Panc1 (cell line): Measurements from ENCODE around the gene IL24. TPM values are rescaled to one million over a fixed set of nuclear protein-coding genes. Genes with fewer than 3 reads are reported as not detected.

ENCODE experiments used
- ATAC-seq: fragments of 200-7000 bp; cut with Tn5 transposase; 2 replicates; pipeline ENCODE4 v1.9.1; 2020; ENCODE audit warnings: mild to moderate bottlenecking, moderate library complexity
- BruUV-seq: library from RNA; stranded (reverse); fragments of 400-500 nt; replicated peaks from 2 replicates; lab custom pipeline; 2021; lab: Mats Ljungman, UMichigan
- CTCF ChIA-PET: fragments of 300-600 bp; sonication (Branson Sonifier 250); formaldehyde crosslinking; loops from one replicate; lab custom pipeline; 2022; ENCODE audit warnings: antibody characterized with exemption; lab: Charles Lee
- POLR2A ChIA-PET: fragments of 300-600 bp; sonication (Branson Sonifier 250); formaldehyde crosslinking; loops from one replicate; lab custom pipeline; 2022; ENCODE audit warnings: antibody characterized with exemption; lab: Charles Lee
- DNase-seq: peaks from one replicate; pipeline ENCODE4 v3.0.0-alpha.2; 2010; ENCODE audit warnings: low read depth, low spot score
- H3K27ac ChIP-seq: 2 replicates; pipeline ENCODE4 v1.5.1; 2011; ENCODE audit warnings: mild to moderate bottlenecking, low read length, inconsistent platforms
- H3K27me3 ChIP-seq: fragments of 200-500 bp; sonication (Bioruptor generic); 2 replicates; pipeline ENCODE4 v1.6.0; 2014; ENCODE audit warnings: low read length, inconsistent platforms; ENCODE audit not compliant: control insufficient read depth, insufficient read depth
- H3K36me3 ChIP-seq: fragments of 200-500 bp; sonication (Bioruptor generic); 2 replicates; pipeline ENCODE4 v1.5.1; 2014; ENCODE audit warnings: inconsistent platforms, mild to moderate bottlenecking, low read length, moderate library complexity; ENCODE audit not compliant: control insufficient read depth, insufficient read depth
- H3K4me1 ChIP-seq: 2 replicates; pipeline ENCODE4 v1.5.1; 2011; ENCODE audit warnings: inconsistent platforms, mild to moderate bottlenecking, low read length, moderate library complexity; ENCODE audit not compliant: control insufficient read depth, insufficient read depth
- H3K4me3 ChIP-seq, 2 experiments: 2 replicates each; pipeline ENCODE4 v1.5.1; 2011 to 2012; ENCODE audit warnings: low read depth in 2 of 2, low read length in 2 of 2, mild to moderate bottlenecking in 2 of 2, inconsistent platforms in 1 of 2, moderate library complexity in 1 of 2
- H3K9me3 ChIP-seq: fragments of 200-500 bp; sonication (Bioruptor generic); 2 replicates; pipeline ENCODE4 v1.5.1; 2014; ENCODE audit warnings: low read depth, mild to moderate bottlenecking, inconsistent platforms, low read length, moderate library complexity; ENCODE audit not compliant: control insufficient read depth, insufficient read depth
- SIN3A ChIP-seq: IDR thresholded peaks from 2 replicates; pipeline ENCODE4 v1.6.1; 2012; ENCODE audit warnings: low read depth, mild to moderate bottlenecking, low read length, moderate library complexity, borderline replicate concordance; ENCODE audit not compliant: insufficient read depth
- TCF7L2 ChIP-seq: IDR thresholded peaks from 2 replicates; pipeline ENCODE4 v1.6.1; 2011; ENCODE audit warnings: mild to moderate bottlenecking, low read depth, low read length, inconsistent platforms
- in situ Hi-C: cut with HindIII; loops from 2 replicates; pipeline ENCODE4 v1.10.0; 2016; ENCODE audit warnings: low sequenced_read_pairs, low pct_unique_long_range_greater_than_20kb
- intact Hi-C: fragments of 100-400 bp; cut with micrococcal nuclease; formaldehyde crosslinking; loops from one replicate; pipeline ENCODE4 v1.10.0; 2022; ENCODE audit not compliant: unreplicated experiment
- total RNA-seq: library from RNA; stranded (reverse); gene quantifications from one replicate; pipeline ENCODE4 v1.2.1, GENCODE V29; 2021; ENCODE audit not compliant: unreplicated experiment
- TF ChIP-seq, protein P1 (sequence below): fragments of 450-650 bp; IDR thresholded peaks from 2 replicates; pipeline ENCODE4 v1.5.1; 2017; ENCODE audit warnings: mild to moderate bottlenecking
- TF ChIP-seq, protein P2 (sequence below), 2 experiments: IDR thresholded peaks; 2 replicates each; pipeline ENCODE4 v1.6.1; 2011 to 2012; ENCODE audit warnings: low read depth in 2 of 2, control low read depth in 1 of 2, low read length in 1 of 2, mild to moderate bottlenecking in 1 of 2, moderate library complexity in 1 of 2; ENCODE audit not compliant: insufficient read depth in 1 of 2

IL24 gene
- total RNA-seq, 1 experiment from 2014 or later, result not detected

DNA sequence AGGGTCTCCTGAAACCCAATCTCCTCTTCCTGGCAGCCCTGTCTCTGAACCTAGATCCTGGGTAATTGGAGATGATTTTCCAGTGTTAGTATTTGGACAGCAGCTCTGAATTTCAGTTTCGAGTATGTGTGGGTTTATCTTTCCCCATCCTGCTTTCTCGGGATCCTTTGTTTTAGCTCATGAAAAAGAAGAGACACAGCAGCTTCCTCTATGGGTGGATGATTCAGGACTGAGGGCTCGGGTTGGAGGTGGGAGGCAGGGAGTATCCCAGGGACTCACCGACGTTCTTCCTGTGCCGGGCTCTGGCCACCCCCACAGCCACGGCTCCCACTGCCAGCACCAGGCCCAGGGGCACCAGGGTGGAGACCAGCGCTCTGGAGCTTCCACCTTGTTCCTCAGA is 34.9 kb downstream of the IL24 start:
- in situ Hi-C loops (no loop called here), intact Hi-C loops (no loop called here)
- H3K9me3 ChIP-seq, result no peaks in the 10 kb centered on the region
- H3K4me3 ChIP-seq, result no peak overlapping the region
- H3K36me3 ChIP-seq, result no peaks in the 10 kb centered on the region
- no TSS peak for BruUV-seq
- POLR2A ChIA-PET, result no interaction called here
- no peak overlapping the region for H3K27ac ChIP-seq
- CTCF ChIA-PET, result interaction anchor here (0.6 kb wide), 1 partner anchor 231 kb away, joined by 3 read pairs; no protein-coding TSS in a partner anchor
- TF ChIP-seq TCF7L2, result no peak
- no peak for DNase-seq
- no peak for ATAC-seq
- no peaks in the 10 kb centered on the region for H3K27me3 ChIP-seq
- no peaks in the 10 kb centered on the region for H3K4me1 ChIP-seq

DNA sequence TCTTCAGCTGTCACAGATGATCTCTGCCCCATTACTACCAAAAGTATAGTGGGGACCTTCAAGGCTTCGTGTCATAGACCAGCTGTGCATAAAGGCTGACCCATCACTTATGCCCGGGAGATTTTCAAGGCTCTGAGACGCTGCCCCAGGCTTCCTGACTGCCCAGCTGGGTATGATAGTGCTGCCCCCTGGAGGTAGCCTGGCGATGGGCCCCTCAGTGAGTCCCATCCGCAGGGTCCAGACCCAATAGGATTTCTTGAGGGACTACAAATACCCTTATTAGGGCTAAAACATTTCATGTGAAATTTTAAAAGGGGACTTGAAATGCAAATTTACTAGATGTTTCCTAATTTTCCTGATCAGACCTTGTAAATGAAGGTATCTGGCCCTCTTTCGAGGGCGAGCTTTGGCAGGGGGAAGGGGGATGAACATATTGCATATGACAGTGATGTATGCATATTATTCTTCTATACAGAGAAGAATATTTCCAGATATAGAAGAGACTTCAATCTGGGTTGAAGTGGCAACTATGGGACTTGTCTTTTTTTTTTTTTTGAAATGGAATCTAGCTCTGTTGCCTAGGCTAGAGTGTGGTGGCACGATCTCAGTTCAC is 36.2 kb downstream of the IL24 start:
- no peak overlapping the region for H3K27ac ChIP-seq
- H3K4me3 ChIP-seq, result no peak overlapping the region
- ATAC-seq (no peak), DNase-seq (no peak)
- ChIA-PET POLR2A (no interaction called here), CTCF (interaction anchor here (0.6 kb wide), 1 partner anchor 48 kb away, joined by 3 read pairs; no protein-coding TSS in a partner anchor)
- intact Hi-C loops (no loop called here), in situ Hi-C loops (no loop called here)
- H3K36me3 ChIP-seq, result no peaks in the 10 kb centered on the region
- TF ChIP-seq, protein P1, sequence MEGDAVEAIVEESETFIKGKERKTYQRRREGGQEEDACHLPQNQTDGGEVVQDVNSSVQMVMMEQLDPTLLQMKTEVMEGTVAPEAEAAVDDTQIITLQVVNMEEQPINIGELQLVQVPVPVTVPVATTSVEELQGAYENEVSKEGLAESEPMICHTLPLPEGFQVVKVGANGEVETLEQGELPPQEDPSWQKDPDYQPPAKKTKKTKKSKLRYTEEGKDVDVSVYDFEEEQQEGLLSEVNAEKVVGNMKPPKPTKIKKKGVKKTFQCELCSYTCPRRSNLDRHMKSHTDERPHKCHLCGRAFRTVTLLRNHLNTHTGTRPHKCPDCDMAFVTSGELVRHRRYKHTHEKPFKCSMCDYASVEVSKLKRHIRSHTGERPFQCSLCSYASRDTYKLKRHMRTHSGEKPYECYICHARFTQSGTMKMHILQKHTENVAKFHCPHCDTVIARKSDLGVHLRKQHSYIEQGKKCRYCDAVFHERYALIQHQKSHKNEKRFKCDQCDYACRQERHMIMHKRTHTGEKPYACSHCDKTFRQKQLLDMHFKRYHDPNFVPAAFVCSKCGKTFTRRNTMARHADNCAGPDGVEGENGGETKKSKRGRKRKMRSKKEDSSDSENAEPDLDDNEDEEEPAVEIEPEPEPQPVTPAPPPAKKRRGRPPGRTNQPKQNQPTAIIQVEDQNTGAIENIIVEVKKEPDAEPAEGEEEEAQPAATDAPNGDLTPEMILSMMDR, result peak; percentile 75
- no peak for TF ChIP-seq SIN3A
- no peaks in the 10 kb centered on the region for H3K9me3 ChIP-seq
- H3K4me1 ChIP-seq, result no peaks in the 10 kb centered on the region
- no TSS peak for BruUV-seq
- H3K27me3 ChIP-seq, result no peaks in the 10 kb centered on the region

DNA sequence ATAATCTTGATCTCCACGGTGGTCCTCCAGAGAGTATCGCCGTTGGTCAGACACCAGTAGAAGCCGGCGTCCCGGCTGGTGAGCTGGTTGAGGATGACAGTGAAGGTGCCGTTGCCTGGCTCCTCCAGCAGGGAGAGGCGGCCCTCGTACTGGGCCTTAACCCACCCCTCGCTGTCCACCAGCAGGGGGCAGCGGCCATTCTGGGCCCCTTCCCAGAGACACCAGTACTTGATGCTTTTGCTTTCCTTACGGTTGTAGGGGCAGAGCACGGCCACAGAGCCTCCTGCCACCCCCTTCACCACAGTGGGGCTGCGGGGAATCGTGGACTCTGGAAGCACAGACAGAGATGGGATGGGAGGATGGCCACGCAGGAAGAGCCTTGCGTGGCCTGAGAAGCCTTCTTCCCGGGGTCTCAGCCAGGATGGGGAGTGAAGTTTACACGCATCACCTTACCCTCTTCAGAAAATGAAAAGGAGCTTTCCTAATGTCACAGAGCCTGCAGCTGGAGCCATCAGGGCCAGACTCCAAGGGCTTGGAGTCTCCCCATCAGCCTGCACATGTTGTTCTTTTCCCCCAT is 38.3 kb downstream of the IL24 start:
- POLR2A ChIA-PET, result no interaction called here
- Histone ChIP-seq H3K9me3 (no peaks in the 10 kb centered on the region), H3K4me1 (no peaks in the 10 kb centered on the region), H3K27ac (no peak overlapping the region), H3K4me3 (no peak overlapping the region), H3K27me3 (no peaks in the 10 kb centered on the region), H3K36me3 (no peaks in the 10 kb centered on the region)
- in situ Hi-C loops, result no loop called here
- intact Hi-C loops, result no loop called here
- DNase-seq (no peak), ATAC-seq (peak; percentile 79)
- TF ChIP-seq, protein P1, result peak; percentile 60
- TF ChIP-seq, protein P2, sequence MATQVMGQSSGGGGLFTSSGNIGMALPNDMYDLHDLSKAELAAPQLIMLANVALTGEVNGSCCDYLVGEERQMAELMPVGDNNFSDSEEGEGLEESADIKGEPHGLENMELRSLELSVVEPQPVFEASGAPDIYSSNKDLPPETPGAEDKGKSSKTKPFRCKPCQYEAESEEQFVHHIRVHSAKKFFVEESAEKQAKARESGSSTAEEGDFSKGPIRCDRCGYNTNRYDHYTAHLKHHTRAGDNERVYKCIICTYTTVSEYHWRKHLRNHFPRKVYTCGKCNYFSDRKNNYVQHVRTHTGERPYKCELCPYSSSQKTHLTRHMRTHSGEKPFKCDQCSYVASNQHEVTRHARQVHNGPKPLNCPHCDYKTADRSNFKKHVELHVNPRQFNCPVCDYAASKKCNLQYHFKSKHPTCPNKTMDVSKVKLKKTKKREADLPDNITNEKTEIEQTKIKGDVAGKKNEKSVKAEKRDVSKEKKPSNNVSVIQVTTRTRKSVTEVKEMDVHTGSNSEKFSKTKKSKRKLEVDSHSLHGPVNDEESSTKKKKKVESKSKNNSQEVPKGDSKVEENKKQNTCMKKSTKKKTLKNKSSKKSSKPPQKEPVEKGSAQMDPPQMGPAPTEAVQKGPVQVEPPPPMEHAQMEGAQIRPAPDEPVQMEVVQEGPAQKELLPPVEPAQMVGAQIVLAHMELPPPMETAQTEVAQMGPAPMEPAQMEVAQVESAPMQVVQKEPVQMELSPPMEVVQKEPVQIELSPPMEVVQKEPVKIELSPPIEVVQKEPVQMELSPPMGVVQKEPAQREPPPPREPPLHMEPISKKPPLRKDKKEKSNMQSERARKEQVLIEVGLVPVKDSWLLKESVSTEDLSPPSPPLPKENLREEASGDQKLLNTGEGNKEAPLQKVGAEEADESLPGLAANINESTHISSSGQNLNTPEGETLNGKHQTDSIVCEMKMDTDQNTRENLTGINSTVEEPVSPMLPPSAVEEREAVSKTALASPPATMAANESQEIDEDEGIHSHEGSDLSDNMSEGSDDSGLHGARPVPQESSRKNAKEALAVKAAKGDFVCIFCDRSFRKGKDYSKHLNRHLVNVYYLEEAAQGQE (IDR thresholded peaks at IDR 0.05; ENCODE audit: insufficient read depth in 1 of 2, low read depth in 2 of 2, low read length in 1 of 2), result no peak
- CTCF ChIA-PET, result no interaction called here
- BruUV-seq, result no TSS peak
